Panc1 (cell line): ENCODE measurements around the gene ATP6V1G3. TPM values are rescaled to one million over a fixed set of nuclear protein-coding genes. Genes with fewer than 3 reads are reported as not detected.

Source experiments
- ATAC-seq: fragments of 200-7000 bp; cut with Tn5 transposase; 2 replicates; pipeline ENCODE4 v1.9.1; 2020; ENCODE audit warnings: mild to moderate bottlenecking, moderate library complexity
- BruUV-seq: library from RNA; stranded (reverse); fragments of 400-500 nt; replicated peaks from 2 replicates; lab custom pipeline; 2021; lab: Mats Ljungman, UMichigan
- CTCF ChIA-PET: fragments of 300-600 bp; sonication (Branson Sonifier 250); formaldehyde crosslinking; loops from one replicate; lab custom pipeline; 2022; ENCODE audit warnings: antibody characterized with exemption; lab: Charles Lee
- POLR2A ChIA-PET: fragments of 300-600 bp; sonication (Branson Sonifier 250); formaldehyde crosslinking; loops from one replicate; lab custom pipeline; 2022; ENCODE audit warnings: antibody characterized with exemption; lab: Charles Lee
- DNase-seq: peaks from one replicate; pipeline ENCODE4 v3.0.0-alpha.2; 2010; ENCODE audit warnings: low read depth, low spot score
- H3K27ac ChIP-seq: 2 replicates; pipeline ENCODE4 v1.5.1; 2011; ENCODE audit warnings: mild to moderate bottlenecking, low read length, inconsistent platforms
- H3K27me3 ChIP-seq: fragments of 200-500 bp; sonication (Bioruptor generic); 2 replicates; pipeline ENCODE4 v1.6.0; 2014; ENCODE audit warnings: low read length, inconsistent platforms; ENCODE audit not compliant: control insufficient read depth, insufficient read depth
- H3K36me3 ChIP-seq: fragments of 200-500 bp; sonication (Bioruptor generic); 2 replicates; pipeline ENCODE4 v1.5.1; 2014; ENCODE audit warnings: inconsistent platforms, mild to moderate bottlenecking, low read length, moderate library complexity; ENCODE audit not compliant: control insufficient read depth, insufficient read depth
- H3K4me1 ChIP-seq: 2 replicates; pipeline ENCODE4 v1.5.1; 2011; ENCODE audit warnings: inconsistent platforms, mild to moderate bottlenecking, low read length, moderate library complexity; ENCODE audit not compliant: control insufficient read depth, insufficient read depth
- H3K4me3 ChIP-seq, 2 experiments: 2 replicates each; pipeline ENCODE4 v1.5.1; 2011 to 2012; ENCODE audit warnings: low read depth in 2 of 2, low read length in 2 of 2, mild to moderate bottlenecking in 2 of 2, inconsistent platforms in 1 of 2, moderate library complexity in 1 of 2
- H3K9me3 ChIP-seq: fragments of 200-500 bp; sonication (Bioruptor generic); 2 replicates; pipeline ENCODE4 v1.5.1; 2014; ENCODE audit warnings: low read depth, mild to moderate bottlenecking, inconsistent platforms, low read length, moderate library complexity; ENCODE audit not compliant: control insufficient read depth, insufficient read depth
- CTCF ChIP-seq: fragments of 450-650 bp; IDR thresholded peaks from 2 replicates; pipeline ENCODE4 v1.5.1; 2017; ENCODE audit warnings: mild to moderate bottlenecking
- POLR2AphosphoS5 ChIP-seq: IDR thresholded peaks from 2 replicates; pipeline ENCODE4 v1.6.1; 2012; ENCODE audit warnings: mild to moderate bottlenecking, low read depth, low read length, moderate library complexity
- SIN3A ChIP-seq: IDR thresholded peaks from 2 replicates; pipeline ENCODE4 v1.6.1; 2012; ENCODE audit warnings: low read depth, mild to moderate bottlenecking, low read length, moderate library complexity, borderline replicate concordance; ENCODE audit not compliant: insufficient read depth
- TCF7L2 ChIP-seq: IDR thresholded peaks from 2 replicates; pipeline ENCODE4 v1.6.1; 2011; ENCODE audit warnings: mild to moderate bottlenecking, low read depth, low read length, inconsistent platforms
- in situ Hi-C: cut with HindIII; loops from 2 replicates; pipeline ENCODE4 v1.10.0; 2016; ENCODE audit warnings: low sequenced_read_pairs, low pct_unique_long_range_greater_than_20kb
- intact Hi-C: fragments of 100-400 bp; cut with micrococcal nuclease; formaldehyde crosslinking; loops from one replicate; pipeline ENCODE4 v1.10.0; 2022; ENCODE audit not compliant: unreplicated experiment
- total RNA-seq: library from RNA; stranded (reverse); gene quantifications from one replicate; pipeline ENCODE4 v1.2.1, GENCODE V29; 2021; ENCODE audit not compliant: unreplicated experiment
- TF ChIP-seq, protein P1 (sequence below), 2 experiments: IDR thresholded peaks; 2 replicates each; pipeline ENCODE4 v1.6.1; 2011 to 2012; ENCODE audit warnings: low read depth in 2 of 2, control low read depth in 1 of 2, low read length in 1 of 2, mild to moderate bottlenecking in 1 of 2, moderate library complexity in 1 of 2; ENCODE audit not compliant: insufficient read depth in 1 of 2

The ATP6V1G3 gene
- total RNA-seq, 1 experiment from 2014 or later: not detected

GRCh38 chr1:198543670-198544260 lies 3.3 kb upstream of the ATP6V1G3 start:
- Histone ChIP-seq H3K9me3 (no peaks in the 10 kb centered on the region), H3K27me3 (no peaks in the 10 kb centered on the region), H3K4me1 (no peaks in the 10 kb centered on the region), H3K36me3 (no peaks in the 10 kb centered on the region; the same call in 1 of the 2 replicates), H3K4me3 (no peak overlapping the region), H3K27ac (no peak overlapping the region)
- no TSS peak for BruUV-seq
- intact Hi-C loops: no loop called here
- DNase-seq: no peak
- TF ChIP-seq SIN3A: no peak
- TF ChIP-seq, protein P1, sequence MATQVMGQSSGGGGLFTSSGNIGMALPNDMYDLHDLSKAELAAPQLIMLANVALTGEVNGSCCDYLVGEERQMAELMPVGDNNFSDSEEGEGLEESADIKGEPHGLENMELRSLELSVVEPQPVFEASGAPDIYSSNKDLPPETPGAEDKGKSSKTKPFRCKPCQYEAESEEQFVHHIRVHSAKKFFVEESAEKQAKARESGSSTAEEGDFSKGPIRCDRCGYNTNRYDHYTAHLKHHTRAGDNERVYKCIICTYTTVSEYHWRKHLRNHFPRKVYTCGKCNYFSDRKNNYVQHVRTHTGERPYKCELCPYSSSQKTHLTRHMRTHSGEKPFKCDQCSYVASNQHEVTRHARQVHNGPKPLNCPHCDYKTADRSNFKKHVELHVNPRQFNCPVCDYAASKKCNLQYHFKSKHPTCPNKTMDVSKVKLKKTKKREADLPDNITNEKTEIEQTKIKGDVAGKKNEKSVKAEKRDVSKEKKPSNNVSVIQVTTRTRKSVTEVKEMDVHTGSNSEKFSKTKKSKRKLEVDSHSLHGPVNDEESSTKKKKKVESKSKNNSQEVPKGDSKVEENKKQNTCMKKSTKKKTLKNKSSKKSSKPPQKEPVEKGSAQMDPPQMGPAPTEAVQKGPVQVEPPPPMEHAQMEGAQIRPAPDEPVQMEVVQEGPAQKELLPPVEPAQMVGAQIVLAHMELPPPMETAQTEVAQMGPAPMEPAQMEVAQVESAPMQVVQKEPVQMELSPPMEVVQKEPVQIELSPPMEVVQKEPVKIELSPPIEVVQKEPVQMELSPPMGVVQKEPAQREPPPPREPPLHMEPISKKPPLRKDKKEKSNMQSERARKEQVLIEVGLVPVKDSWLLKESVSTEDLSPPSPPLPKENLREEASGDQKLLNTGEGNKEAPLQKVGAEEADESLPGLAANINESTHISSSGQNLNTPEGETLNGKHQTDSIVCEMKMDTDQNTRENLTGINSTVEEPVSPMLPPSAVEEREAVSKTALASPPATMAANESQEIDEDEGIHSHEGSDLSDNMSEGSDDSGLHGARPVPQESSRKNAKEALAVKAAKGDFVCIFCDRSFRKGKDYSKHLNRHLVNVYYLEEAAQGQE (IDR thresholded peaks at IDR 0.05; ENCODE audit: insufficient read depth in 1 of 2, low read depth in 2 of 2, low read length in 1 of 2): no peak
- no peak for TF ChIP-seq CTCF
- TF ChIP-seq POLR2AphosphoS5: no peak
- no peak for TF ChIP-seq TCF7L2
- POLR2A ChIA-PET: no interaction called here
- ATAC-seq: no peak
- in situ Hi-C loops: no loop called here
- CTCF ChIA-PET: no interaction called here

- H3K4me1 ChIP-seq: no peaks in the 10 kb centered on the region
- H3K9me3 ChIP-seq: no peaks in the 10 kb centered on the region
- no peak overlapping the region for H3K27ac ChIP-seq
- DNase-seq (no peak), ATAC-seq (no peak)
- TF ChIP-seq TCF7L2 (no peak), SIN3A (no peak), POLR2AphosphoS5 (no peak), CTCF (no peak)
- TF ChIP-seq, protein P1 (IDR thresholded peaks at IDR 0.05; ENCODE audit: insufficient read depth in 1 of 2, low read depth in 2 of 2, low read length in 1 of 2): no peak
- no TSS peak for BruUV-seq
- no peaks in the 10 kb centered on the region; the same call in 1 of the 2 replicates for H3K36me3 ChIP-seq
- H3K4me3 ChIP-seq: no peak overlapping the region
- in situ Hi-C loops (no loop called here), intact Hi-C loops (no loop called here)
- no peaks in the 10 kb centered on the region for H3K27me3 ChIP-seq
- ChIA-PET CTCF (no interaction called here), POLR2A (no interaction called here)
These were observed 2.2 kb upstream of the ATP6V1G3 start for GRCh38 chr1:198542632-198543031.
